ENCODE data around the gene URGCP.

Gene URGCP, protein sequence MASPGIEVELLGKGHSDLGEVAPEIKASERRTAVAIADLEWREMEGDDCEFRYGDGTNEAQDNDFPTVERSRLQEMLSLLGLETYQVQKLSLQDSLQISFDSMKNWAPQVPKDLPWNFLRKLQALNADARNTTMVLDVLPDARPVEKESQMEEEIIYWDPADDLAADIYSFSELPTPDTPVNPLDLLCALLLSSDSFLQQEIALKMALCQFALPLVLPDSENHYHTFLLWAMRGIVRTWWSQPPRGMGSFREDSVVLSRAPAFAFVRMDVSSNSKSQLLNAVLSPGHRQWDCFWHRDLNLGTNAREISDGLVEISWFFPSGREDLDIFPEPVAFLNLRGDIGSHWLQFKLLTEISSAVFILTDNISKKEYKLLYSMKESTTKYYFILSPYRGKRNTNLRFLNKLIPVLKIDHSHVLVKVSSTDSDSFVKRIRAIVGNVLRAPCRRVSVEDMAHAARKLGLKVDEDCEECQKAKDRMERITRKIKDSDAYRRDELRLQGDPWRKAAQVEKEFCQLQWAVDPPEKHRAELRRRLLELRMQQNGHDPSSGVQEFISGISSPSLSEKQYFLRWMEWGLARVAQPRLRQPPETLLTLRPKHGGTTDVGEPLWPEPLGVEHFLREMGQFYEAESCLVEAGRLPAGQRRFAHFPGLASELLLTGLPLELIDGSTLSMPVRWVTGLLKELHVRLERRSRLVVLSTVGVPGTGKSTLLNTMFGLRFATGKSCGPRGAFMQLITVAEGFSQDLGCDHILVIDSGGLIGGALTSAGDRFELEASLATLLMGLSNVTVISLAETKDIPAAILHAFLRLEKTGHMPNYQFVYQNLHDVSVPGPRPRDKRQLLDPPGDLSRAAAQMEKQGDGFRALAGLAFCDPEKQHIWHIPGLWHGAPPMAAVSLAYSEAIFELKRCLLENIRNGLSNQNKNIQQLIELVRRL

DNA sequence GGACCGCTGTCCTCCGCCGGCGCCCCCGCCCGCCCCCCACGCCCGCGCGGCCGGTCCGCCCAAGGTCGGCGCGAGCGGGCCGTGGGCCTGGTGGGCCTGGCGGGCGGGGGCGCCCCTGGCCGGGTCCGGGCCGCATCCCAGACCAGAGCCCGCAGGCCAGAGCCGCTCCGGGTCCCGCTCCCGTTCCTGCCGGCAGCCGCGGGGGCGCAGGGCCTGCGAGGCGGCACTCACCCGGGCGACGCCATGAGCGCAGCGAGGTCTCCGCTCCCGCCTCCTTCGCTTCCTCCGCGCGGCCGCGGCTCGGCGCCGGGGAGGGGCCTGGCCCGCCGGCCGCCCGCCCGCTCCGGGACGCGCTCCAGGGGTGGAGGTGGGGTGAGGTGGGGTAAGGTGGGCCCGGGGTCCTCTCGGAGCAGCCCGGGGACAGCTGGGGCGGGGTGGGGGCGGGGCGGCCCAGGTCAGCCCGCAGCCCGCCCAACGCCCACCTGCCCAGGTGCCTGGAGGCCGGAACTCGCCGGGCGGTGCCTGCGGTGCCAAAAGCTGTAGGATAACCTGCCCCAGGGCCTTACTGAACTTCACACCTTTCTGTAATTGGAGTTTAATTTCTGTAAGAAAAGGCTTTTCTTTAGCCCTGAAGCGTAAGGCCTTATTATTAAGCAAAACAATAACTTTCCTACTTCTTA lies at the start of gene URGCP:
Gene URGCP, minus strand, starts transcription at position 266 of the 680 bp plus-strand sequence. Its CDS starts 21 bp downstream, at position 245.
- in situ Hi-C loops (cut with HindIII; ENCODE audit: low sequenced_read_pairs), result no loop called here
- peak; percentile 15 for DNase-seq (ENCODE audit: low read depth, low spot score)
- peak within 1 kb of the TSS; percentile 56 for H3K4me3 ChIP-seq (ENCODE audit: low read depth, low read length)
- TF ChIP-seq, protein P1, sequence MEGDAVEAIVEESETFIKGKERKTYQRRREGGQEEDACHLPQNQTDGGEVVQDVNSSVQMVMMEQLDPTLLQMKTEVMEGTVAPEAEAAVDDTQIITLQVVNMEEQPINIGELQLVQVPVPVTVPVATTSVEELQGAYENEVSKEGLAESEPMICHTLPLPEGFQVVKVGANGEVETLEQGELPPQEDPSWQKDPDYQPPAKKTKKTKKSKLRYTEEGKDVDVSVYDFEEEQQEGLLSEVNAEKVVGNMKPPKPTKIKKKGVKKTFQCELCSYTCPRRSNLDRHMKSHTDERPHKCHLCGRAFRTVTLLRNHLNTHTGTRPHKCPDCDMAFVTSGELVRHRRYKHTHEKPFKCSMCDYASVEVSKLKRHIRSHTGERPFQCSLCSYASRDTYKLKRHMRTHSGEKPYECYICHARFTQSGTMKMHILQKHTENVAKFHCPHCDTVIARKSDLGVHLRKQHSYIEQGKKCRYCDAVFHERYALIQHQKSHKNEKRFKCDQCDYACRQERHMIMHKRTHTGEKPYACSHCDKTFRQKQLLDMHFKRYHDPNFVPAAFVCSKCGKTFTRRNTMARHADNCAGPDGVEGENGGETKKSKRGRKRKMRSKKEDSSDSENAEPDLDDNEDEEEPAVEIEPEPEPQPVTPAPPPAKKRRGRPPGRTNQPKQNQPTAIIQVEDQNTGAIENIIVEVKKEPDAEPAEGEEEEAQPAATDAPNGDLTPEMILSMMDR (IDR thresholded peaks at IDR 0.05; ENCODE audit: low read depth, low read length), result no peak

DNA sequence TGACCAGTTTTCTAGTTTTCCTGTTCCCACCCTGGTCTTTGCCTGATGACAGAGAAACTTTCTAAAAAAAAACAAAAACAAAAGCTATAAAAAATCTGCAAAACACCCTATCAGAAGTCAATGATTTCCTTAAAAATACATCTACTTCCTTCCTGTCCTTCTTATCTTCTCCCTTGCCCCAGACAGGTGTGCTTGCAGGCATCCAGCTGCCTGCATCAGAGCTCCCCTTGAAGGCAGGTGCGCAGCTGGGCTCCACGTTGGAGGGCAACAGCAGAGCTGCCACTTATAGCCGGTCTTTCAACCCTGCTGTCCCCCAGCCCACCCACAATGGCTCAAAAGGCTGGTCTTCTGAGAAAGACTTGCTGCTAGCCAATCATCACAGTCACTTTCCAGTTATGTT lies 49.6 kb upstream of the URGCP start:
- no peak for DNase-seq (ENCODE audit: low read depth, low spot score)
- TF ChIP-seq, protein P1 (IDR thresholded peaks at IDR 0.05; ENCODE audit: low read depth, low read length), result no peak
- in situ Hi-C loops (cut with HindIII; ENCODE audit: low sequenced_read_pairs), result no loop called here
- H3K4me3 ChIP-seq (ENCODE audit: low read depth, low read length), result no peak overlapping the region

DNA sequence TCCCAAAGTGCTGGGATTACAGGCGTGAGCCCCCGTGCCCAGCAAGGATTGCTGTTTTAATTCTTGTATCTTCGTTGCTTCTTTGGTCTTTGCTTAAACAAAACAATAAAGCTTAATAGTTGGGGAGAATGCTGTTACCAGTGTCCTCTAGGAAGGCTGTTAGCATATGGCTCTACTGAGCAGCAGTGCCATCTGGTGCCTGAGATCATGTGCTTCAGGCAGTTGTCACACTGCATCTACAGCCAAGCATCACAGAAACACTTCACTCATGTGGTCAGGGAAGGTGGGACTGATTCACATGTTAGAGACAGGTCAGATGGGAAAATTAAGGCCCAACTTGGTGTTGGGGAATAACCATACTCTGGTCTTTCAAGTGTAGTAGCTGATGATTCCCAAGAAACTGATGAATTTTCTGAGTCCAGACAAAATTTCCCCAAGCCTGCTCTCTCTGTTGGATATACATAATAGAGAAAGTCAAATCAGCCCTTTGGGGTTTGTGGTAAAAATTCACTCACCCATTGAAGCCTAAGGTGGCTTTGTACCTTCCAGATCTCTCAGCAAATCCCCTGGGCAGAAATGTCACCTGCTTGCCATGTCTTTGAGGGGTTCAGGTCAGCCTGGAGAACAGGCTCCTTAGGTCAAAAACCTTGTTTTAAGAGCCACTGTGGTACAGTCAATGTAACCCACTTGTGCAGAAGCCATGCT lies 48.3 kb upstream of the URGCP start:
- TF ChIP-seq, protein P1 (IDR thresholded peaks at IDR 0.05; ENCODE audit: low read depth, low read length), result peak; percentile 62
- in situ Hi-C loops (cut with HindIII; ENCODE audit: low sequenced_read_pairs), result no loop called here
- H3K4me3 ChIP-seq (ENCODE audit: low read depth, low read length), result no peak overlapping the region
- peak; percentile 55 for DNase-seq (ENCODE audit: low read depth, low spot score)

- DNase-seq (ENCODE audit: low read depth, low spot score), result no peak
- TF ChIP-seq, protein P1 (IDR thresholded peaks at IDR 0.05; ENCODE audit: low read depth, low read length), result no peak
- in situ Hi-C loops (cut with HindIII; ENCODE audit: low sequenced_read_pairs), result no loop called here
- no peak overlapping the region for H3K4me3 ChIP-seq (ENCODE audit: low read depth, low read length)
These were observed 46.7 kb upstream of the URGCP start for GRCh38 chr7:43953071-43953470.

DNA sequence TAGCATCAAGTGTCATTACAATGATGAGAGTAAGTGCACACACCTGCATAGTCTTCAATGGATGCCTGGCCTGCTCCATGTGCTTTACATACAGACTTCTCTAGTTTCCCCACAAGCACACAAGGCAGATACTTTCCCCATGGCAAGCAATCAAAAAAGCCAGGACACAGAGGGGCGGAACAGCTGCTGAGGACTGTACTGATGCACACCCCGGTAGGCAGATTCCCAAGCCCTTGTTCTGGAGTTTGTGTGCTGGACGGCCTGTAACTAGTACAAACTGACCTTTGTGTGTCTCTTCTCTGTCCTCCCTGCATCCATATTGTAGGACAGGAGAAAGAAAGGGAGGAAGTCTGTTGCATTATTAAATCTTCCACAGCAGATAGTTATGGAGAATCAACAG lies 45.6 kb upstream of the URGCP start:
- in situ Hi-C loops (cut with HindIII; ENCODE audit: low sequenced_read_pairs), result no loop called here
- TF ChIP-seq, protein P1 (IDR thresholded peaks at IDR 0.05; ENCODE audit: low read depth, low read length), result no peak
- DNase-seq (ENCODE audit: low read depth, low spot score), result no peak
- no peak overlapping the region for H3K4me3 ChIP-seq (ENCODE audit: low read depth, low read length)
